ENCODE data around the gene VDAC2. TPM values are rescaled to one million over a fixed set of nuclear protein-coding genes. Genes with fewer than 3 reads are reported as not detected.
"Not testable (repeated sequence)": the region's sequence is repeated elsewhere in the genome, so short reads cannot be mapped to it uniquely, and the experiment has no call there.

VDAC2 gene
- total and polyA plus RNA-seq, 10 of the 15 experiments (the other 5 are each of a cell fraction or from before 2014, with no cell fraction given): 73.4 to 294 (median 146) TPM

GRCh38 chr10:75206638-75207037 is 4.0 kb upstream of the VDAC2 start:
- H3K36me3 ChIP-seq (ENCODE audit: control insufficient read depth in 2 of 2, insufficient read depth in 2 of 2, low read length in 1 of 2); intact Hi-C loops (cut with micrococcal nuclease; ENCODE audit: unreplicated experiment); H3K4me3 ChIP-seq; H3K4me2 ChIP-seq (ENCODE audit: control insufficient read depth, insufficient read depth); H3K4me1 ChIP-seq (ENCODE audit: control insufficient read depth, insufficient read depth, low read length); H4K20me1 ChIP-seq (ENCODE audit: control insufficient read depth, insufficient read depth); ATAC-seq; FAIRE-seq; H3K9me3 ChIP-seq (replicated peaks; ENCODE audit: control insufficient read depth, insufficient read depth, low read length); in situ Hi-C loops (cut with MboI); DNase-seq (ENCODE audit: low read depth, low spot score); H3K27me3 ChIP-seq (replicated peaks in 1 of 2; ENCODE audit: control insufficient read depth in 2 of 2, insufficient read depth in 2 of 2, low read length in 1 of 2); H3K27ac ChIP-seq (ENCODE audit: control insufficient read depth, insufficient read depth); H3K9ac ChIP-seq (ENCODE audit: control insufficient read depth, insufficient read depth, low read length); BruUV-seq (replicated peaks); H2AFZ ChIP-seq (ENCODE audit: control insufficient read depth, low read depth, low read length): not testable (repeated sequence)
- ChIA-PET RAD21 (ENCODE audit: unreplicated experiment) (interaction anchor here (1.9 kb wide), 1 partner anchor 19 kb away, joined by 5 read pairs; no protein-coding TSS in a partner anchor), CTCF (interaction anchor here (0.7 to 3.6 kb wide), 6 partner anchors 11 to 28 kb away, joined by 3 to 16 read pairs (median 4); no protein-coding TSS in a partner anchor), POLR2A (interaction anchor here (1.0 kb wide), 1 partner anchor 46 kb away, joined by 4 read pairs; no protein-coding TSS in a partner anchor), SMC1A (ENCODE audit: uncharacterized antibody, unreplicated experiment) (interaction anchor here (1.5 kb wide), 1 partner anchor 19 kb away, joined by 4 read pairs; no protein-coding TSS in a partner anchor)
- H3K79me2 ChIP-seq (ENCODE audit: control insufficient read depth, insufficient read depth, low read length): peaks cover 12% of the 10 kb centered on the region
- WGBS (ENCODE audit: insufficient coverage, insufficient replicate concordance, low lambda C conversion rate, missing lambda C conversion rate): 98% methylated on average over 12 of the region's 14 CpGs

- Histone ChIP-seq H3K36me3 (ENCODE audit: control insufficient read depth in 2 of 2, insufficient read depth in 2 of 2, low read length in 1 of 2) (no peaks in the 10 kb centered on the region), H4K20me1 (ENCODE audit: control insufficient read depth, insufficient read depth) (no peaks in the 10 kb centered on the region), H3K79me2 (ENCODE audit: control insufficient read depth, insufficient read depth, low read length) (peaks cover 19% of the 10 kb centered on the region), H3K4me2 (ENCODE audit: control insufficient read depth, insufficient read depth) (no peak overlapping the region), H3K4me1 (ENCODE audit: control insufficient read depth, insufficient read depth, low read length) (0 out of 2 replicates have a peak, but pooled peaks cover 3% of the 10 kb centered on the region), H3K4me3 (no peak overlapping the region), H3K27ac (ENCODE audit: control insufficient read depth, insufficient read depth) (no peak overlapping the region), H2AFZ (ENCODE audit: control insufficient read depth, low read depth, low read length) (no peak overlapping the region), H3K9me3 (replicated peaks; ENCODE audit: control insufficient read depth, insufficient read depth, low read length) (no peaks in the 10 kb centered on the region), H3K27me3 (replicated peaks in 1 of 2; ENCODE audit: control insufficient read depth in 2 of 2, insufficient read depth in 2 of 2, low read length in 1 of 2) (no peaks in the 10 kb centered on the region), H3K9ac (ENCODE audit: control insufficient read depth, insufficient read depth, low read length) (no peak overlapping the region)
- no peak for ATAC-seq
- RAD21 ChIA-PET (ENCODE audit: unreplicated experiment): interaction anchor here (1.9 kb wide), 1 partner anchor 20 kb away, joined by 5 read pairs; no protein-coding TSS in a partner anchor
- in situ Hi-C loops (cut with MboI) (no loop called here), intact Hi-C loops (cut with micrococcal nuclease; ENCODE audit: unreplicated experiment) (no loop called here)
- SMC1A ChIA-PET (ENCODE audit: uncharacterized antibody, unreplicated experiment): interaction anchor here (0.9 kb wide), 1 partner anchor 11 kb away, joined by 3 read pairs; no protein-coding TSS in a partner anchor
- FAIRE-seq: no peak
- 76% methylated on average over 13 of the region's 13 CpGs for WGBS (ENCODE audit: insufficient coverage, insufficient replicate concordance, low lambda C conversion rate, missing lambda C conversion rate)
- CTCF ChIA-PET: interaction anchor here (0.6 to 3.6 kb wide), 5 partner anchors 12 to 1000 kb away, joined by 3 to 10 read pairs (median 3); no protein-coding TSS in a partner anchor
- POLR2A ChIA-PET: interaction anchor here (1.0 kb wide), 1 partner anchor 47 kb away, joined by 4 read pairs; no protein-coding TSS in a partner anchor
- DNase-seq (ENCODE audit: low read depth, low spot score): no peak
- no TSS peak for BruUV-seq (replicated peaks)
- no peak for TF ChIP-seq CEBPZ (IDR thresholded peaks at IDR 0.05; ENCODE audit: low read depth, low read length)
- no peak for TF ChIP-seq IKZF2 (IDR thresholded peaks at IDR 0.05)
- no peak for TF ChIP-seq MYC (IDR thresholded peaks at IDR 0.05; ENCODE audit: insufficient read depth, insufficient read length, insufficient replicate concordance, low read length, severe bottlenecking)
- no peak for TF ChIP-seq BCL11A (IDR thresholded peaks at IDR 0.05; ENCODE audit: low read depth, low read length)
- no peak for TF ChIP-seq HDAC6 (IDR thresholded peaks at IDR 0.05; ENCODE audit: unreplicated experiment)
- no peak for TF ChIP-seq FOS (IDR thresholded peaks at IDR 0.05; ENCODE audit: borderline replicate concordance, extremely low read depth, insufficient read length)
Observed at GRCh38 chr10:75207079-75207856, 3.3 kb upstream of the VDAC2 start.
